ENCODE results near the gene THSD4.
"Not testable (repeated sequence)": the region's sequence is repeated elsewhere in the genome, so short reads cannot be mapped to it uniquely, and the experiment has no call there.

The THSD4 gene

DNA sequence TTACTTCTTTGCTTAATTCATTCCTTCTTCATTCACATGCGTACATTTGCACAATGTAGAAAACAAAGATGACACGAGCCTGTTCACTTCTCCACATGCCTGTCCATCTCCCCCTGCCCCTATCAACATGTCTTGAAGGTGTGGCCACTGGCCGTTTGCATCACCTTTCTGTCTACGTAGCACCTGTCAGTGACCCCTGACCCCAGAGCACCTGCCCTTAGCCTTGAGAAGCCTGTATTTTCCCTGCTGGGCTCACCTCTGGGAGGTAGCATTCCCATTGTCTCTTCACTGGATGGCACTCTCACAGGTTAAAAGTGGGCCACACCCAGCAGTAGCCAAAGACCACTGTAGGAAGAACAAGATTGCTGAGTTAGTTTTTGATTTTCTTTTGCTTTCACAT lies 234.1 kb downstream of the THSD4 start:
- no peak for DNase-seq (ENCODE audit: low read depth in 2 of 2)

DNA sequence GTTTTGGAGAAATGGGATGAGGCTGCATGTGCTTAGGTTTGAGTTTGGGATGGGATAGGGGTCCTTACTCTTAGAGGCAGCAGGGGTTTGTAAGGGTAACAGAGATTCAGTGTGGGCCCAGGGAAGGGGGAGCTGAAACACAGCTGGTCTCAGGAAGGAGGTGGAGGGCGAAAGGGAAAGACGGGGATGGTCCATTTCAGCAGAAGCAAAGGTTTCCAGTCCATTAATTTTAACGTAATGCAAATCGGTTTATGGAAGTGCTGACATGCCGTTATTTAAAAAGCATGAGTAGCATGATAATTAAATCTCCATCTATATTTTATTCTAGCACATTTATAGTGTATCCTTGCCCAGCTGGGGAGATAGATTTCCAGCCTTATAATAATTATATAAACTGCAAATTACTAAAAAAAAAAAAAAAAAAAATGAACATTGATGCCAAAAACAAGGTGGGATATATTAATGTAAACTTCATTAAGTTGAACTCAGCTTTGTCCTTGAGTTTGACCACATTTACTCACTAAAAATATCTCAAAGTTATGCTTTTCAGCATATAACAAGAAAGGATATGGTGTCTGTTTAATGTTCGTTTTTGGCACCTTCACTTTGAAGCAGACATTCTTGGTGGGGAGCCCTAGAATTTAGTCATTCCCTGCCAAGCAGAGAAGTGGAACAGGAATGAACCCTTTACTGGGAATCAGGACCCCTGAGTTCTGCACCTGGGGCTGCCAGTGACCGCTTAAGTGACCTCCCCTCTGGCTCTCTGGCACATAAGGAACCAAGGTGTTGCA lies 234.7 kb downstream of the THSD4 start:
- no peak for DNase-seq (ENCODE audit: low read depth in 2 of 2)

DNA sequence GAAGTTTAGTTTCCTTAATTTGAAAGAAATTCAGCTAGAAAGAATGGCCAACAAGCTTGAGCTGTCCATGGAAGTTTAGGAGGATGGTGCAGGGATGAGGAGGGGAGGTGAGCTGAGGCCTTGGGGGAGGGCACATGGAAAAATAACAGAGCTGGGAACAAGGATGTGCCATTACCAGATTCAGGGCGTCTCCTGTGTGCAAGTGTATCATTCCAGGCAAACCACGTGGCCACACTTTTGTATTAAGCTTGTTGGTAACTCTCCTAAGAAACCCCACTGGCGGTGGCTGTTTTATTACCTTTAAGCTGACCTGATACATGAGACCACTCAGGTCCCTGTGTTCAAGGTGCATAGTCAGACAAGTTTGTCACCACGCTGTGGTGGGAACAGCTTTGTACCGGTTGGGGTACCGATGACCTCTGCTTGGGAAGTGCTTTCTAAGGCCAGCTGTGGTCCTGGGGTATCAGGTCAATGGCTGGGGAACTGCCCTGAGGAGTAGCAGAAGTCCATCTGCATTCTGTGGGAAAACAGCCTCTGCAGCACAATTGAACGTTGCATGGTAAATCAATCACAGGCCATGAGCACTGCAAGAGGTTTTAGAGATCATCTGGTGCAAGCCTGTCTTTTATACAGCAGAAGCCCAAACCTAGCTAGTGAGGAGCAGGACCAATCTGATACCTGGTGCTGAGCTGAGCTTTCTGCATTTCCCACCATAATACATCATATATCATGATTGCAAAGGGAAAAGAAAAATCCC lies 235.5 kb downstream of the THSD4 start:
- no peak for DNase-seq (ENCODE audit: low read depth in 2 of 2)

DNA sequence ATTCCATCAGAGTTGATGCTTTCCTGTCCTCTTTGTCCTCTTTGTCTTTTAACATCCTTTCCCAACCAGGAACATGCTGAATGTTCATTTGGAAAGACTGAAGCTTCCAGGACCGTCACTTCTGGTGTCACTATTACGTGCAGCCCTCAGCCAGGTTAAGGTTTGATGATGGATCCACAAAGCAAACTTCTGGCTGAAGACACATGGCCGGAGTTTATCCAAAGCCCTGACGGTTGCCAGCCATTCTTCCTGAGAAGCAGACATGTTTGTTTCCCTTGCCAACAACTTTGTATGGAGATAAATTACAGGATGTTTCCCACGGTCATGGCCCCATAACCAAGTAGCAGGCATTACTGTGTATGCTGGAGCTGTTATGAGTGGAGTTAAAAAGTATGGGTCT lies 236.9 kb downstream of the THSD4 start:
- no peak for DNase-seq (ENCODE audit: low read depth in 2 of 2)

DNA sequence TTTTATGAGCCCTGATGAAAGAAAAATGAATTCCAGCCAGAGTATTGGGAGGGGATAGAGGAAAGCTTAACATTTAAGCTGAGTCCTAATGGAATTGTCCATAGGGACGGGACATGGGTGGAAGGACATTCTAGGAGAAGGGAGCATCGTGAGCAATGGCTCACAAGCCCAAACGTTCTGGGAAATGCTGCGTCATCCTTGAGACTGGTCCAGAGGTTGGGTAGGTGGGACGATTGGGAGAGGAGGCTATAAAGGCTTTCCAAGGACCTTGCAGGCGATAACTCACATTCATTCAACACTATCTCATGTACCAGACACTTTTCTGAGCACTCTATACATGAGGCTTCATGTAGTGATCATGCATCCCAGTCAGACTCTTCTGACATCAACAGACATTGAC lies 237.5 kb downstream of the THSD4 start:
- DNase-seq (ENCODE audit: low read depth in 2 of 2): no peak

DNA sequence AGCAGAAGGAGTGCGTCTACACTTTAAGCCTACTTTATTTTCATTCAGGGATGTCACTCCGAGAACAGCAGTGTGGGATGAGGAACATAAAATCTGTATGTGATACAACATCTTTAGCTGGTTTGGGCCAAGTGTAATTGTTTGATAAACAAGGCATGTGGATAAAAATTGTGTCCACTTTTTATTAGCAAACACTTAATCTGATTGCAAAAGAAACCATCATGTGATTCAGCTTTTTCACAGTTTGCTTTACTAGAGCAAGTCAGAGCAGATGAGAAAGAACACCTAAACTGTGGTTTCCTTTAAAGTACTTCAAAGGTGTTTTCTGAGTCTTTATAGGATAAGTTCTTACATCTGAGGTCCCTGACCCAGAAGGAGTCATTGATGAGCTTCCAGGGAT lies 237.9 kb downstream of the THSD4 start:
- DNase-seq (ENCODE audit: low read depth in 2 of 2): no peak

DNA sequence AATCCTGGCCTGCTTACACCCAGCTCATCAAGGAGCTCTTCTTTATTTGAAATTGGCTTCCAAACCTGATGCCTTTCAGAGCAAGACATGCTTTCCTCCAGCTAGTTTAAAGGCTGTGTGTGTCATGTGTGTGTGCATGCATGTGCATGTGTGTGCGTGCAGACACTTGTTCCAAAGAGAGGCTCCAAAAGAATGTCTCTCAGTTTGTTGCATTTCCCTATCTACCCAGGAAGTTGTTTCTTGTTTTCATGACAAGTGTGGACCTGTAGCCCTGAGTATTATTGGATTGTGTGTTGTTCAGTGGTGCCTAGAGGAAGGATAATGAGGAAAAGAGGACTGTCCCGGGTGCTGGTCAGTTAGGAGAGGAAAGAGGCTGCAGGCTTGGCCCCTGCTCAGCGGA lies 240.0 kb downstream of the THSD4 start:
- no peak for DNase-seq (ENCODE audit: low read depth in 2 of 2)

DNA sequence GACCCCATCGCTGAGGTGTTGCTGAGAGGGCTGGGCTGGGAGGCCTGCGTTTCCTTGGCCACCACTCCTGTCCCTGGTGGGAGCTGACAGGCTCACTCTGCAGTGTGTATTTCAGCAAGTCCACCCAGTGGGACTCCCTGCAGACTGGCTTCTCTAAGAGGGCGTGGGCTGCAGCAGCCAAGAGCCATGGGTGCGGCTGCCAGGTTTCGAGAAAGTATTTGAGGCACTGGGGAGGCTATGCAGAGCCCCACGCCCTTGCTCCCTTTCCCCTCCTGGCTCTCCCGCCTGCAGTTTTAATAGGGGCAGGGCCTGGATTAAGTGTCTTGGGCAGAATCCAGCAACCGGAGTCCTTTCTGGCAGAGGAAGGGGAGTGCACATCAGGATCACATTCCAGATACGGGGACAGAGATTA lies 242.1 kb downstream of the THSD4 start:
- DNase-seq (ENCODE audit: low read depth in 2 of 2): no peak

DNA sequence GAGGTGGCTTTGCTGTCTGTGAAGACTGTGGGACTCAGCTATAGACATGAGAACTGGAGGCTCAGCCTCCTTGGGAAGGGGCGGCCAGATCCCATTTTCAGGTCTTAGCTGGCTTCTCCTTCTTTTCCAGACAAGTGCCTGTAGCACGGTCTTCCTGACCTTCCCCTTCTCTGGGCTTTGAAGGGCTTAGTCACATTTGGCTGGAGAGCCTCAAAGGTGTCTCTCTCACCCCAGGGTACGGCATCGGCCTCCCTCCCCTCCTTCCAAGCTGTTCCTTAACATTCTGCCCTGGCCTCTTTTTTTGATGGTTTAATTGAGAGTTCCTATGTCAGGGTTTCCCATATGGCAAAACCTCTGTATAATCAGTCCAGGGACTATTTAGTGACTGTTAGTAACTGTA lies 242.7 kb downstream of the THSD4 start:
- DNase-seq (ENCODE audit: low read depth in 2 of 2): no peak

DNA sequence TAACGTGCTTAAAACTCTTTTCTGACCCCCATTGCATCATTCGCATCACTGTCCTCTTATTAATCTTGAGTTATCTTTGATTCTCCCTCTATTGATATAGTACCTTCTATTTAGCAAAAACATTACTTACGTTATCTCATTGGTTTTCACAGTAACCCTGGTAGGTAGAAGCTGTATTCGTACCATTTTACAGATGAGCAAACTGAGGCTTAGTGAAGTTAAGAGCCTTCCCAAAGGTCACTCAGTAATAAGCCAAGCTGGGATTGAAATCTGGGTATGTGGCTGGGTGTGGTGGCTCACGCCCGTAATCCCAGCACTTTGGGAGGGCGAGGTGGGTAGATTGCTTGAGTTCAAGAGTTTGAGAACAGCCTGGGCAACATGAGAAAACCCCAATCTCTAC lies 244.0 kb downstream of the THSD4 start:
- DNase-seq (ENCODE audit: low read depth in 2 of 2): no peak

DNA sequence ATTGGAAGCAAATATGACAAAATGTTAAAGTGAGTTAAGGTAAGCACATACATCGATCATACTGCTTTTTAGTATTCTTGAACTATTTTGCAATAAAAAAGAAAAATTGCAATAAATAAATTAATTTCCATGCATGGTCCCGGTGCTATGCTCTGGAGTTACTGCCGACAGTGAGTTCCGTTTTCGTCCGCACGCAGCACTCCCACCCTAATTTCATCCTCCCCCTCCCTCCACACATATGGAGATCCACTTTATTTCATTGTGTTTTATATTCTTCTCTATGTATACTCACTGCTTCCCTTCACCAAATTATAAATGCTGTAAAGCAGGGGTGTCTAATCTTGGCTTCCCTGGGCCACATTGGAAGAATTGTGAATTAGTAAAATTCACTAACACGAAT lies 247.3 kb downstream of the THSD4 start:
- no peak for DNase-seq (ENCODE audit: low read depth in 2 of 2)

DNA sequence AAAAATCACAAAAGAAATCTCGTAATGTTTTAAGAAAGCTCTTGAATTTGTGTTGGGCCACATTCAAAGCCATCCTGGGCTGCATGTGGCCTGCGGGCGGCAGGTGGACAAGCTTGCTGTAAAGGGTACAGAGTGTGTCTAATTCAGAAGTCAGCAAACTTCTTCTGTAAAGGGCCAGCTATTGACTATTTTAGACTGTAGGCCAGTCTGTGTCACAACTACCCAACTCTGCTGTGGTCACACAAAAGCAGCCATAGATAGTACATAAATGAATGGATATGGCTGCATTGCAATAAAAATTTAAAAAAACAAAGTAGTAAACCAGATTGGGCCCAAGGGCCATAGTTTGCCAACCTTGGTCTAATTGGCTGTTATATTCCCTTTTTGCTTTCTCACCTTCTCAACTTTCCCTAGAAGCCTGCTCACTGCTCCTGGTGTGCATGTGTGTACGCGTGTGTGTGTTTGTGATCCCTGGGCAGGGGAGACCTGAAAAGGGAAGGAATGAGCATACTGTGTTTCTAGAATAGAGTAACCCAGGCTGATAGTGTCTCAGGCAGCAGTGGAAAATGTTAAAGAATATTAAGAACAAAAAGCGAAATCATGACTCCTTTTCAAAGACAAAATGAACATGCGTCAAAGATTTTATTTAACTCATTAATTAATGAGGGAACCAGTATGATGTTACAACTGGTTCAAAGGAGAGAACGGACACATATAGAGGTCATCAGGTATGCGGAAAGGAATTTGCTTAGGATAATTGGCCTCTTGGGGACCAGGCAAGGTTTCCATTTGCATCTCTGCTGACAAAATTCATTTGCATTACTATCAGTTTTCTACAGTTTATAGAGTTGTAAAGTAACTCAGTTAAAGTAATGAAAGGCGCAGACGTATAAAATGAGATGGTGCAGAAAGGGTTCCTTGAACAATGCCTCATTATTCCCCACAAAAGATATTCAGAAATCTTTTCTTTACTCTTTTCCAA lies 248.0 kb downstream of the THSD4 start:
- DNase-seq (ENCODE audit: low read depth in 2 of 2): no peak

DNA sequence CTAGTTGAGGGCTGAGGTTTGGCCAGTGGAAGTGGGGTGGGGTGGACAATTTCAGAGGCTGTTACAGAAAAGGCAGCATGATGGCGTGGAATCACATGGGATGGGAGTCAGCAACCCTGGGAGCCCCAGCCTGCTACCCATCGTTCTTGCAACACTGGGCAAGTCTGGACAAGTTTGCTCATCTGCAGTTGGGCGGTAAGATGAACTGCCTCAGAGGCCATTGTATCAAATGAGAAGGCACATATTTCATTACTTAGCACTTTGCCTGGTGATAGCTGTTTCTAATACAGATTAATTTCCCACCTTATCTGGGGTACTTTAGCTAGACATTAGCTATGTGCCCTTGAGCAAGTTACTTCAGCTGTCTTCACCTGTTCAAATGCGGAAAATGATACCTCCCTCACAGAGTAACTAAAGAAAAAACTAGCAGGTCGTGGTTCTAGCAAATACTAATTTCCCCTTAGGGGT lies 248.9 kb downstream of the THSD4 start:
- DNase-seq (ENCODE audit: low read depth in 2 of 2): no peak

DNA sequence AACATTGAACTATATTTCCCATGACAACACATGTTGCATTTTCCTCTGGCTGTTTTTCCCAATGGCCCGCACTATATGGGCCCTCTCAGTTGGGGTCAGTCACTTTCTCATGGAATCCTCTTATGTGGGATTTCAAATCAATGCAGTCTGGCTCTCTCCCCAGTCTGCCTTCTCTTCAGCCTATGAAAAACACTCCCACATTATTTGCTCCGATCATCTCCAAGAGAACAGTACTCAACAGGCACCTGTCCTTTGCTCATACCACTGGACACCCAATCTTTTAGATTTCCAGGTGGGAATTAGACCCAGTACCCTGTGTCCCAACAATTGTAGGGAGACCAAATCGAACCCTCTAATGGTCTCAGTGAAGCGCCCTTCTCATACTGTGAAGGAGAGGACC lies 251.3 kb downstream of the THSD4 start:
- DNase-seq (ENCODE audit: low read depth in 2 of 2): no peak

DNA sequence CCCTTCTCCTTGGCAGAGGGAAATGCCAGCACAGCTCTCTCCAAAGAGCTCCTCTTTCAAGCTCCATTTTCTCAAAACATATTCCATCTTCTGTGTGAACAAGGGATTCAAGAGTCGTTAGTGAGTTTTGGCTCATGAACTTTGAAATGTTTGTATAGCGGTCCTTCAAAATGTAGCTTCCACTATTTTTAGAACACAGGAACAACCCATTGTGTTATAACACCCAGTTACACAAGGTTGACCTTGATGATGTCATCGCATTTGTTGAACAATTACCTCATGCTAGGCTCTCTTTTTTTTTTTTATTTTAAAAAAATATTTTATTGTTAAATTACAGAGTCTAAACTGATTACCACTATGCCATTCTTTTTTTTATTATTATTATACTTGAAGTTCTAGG lies 251.7 kb downstream of the THSD4 start:
- DNase-seq (ENCODE audit: low read depth in 2 of 2): no peak

DNA sequence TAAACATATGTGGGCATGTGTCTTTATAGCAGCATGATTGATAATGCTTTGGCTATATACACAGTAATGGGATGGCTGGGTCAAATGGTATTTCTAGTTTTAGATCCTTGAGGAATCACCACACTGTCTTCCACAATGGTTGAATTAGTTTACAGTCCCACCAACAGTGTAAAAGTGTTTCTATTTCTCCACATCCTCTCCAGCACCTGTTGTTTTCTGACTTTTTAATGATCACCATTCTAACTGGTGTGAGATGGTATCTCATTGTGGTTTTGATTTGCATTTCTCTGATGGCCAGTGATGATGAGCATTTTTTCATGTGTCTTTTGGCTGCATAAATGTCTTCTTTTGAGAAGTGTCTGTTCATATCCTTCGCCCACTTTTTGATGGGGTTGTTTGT lies 252.5 kb downstream of the THSD4 start:
- not testable (repeated sequence) for DNase-seq (ENCODE audit: low read depth in 2 of 2)

DNA sequence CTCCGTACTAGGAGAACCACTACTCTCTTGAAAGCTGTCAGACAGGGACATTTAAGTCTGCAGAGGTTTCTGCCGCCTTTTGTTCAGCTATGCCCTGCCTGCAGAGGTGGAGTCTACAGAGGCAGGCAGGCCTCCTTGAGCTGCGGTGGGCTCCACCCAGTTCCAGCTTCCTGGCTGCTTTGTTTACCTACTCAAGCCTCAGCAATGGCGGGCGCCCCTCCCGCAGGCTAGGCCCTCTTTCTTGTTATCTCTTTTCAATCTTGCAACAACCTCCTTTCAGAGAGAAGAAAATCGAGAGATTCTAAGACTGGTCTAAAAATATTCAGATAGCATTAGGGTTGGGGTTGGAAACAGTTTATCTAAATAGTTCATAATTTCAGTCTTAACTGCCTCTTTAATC lies 257.5 kb downstream of the THSD4 start:
- not testable (repeated sequence) for DNase-seq (ENCODE audit: low read depth in 2 of 2)

DNA sequence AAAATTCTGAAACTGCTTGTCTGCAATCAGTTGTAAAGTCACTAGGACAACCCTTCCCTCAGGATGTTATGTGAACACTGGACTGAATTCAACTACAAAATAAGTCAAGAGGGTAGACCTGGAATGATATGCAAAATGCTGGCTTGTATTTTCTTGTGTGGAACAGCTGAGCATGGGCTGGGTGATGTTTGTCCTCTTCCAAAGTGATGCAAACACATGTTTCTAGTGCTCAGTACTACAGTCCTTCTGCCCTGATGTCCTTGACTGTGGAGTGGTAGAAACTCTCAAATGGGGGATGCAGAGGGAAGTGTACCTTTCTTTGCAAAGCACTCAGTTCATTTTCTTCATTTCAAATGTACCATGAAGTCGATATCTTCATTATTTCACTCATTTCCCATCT lies 258.6 kb downstream of the THSD4 start:
- no peak for DNase-seq (ENCODE audit: low read depth in 2 of 2)

DNA sequence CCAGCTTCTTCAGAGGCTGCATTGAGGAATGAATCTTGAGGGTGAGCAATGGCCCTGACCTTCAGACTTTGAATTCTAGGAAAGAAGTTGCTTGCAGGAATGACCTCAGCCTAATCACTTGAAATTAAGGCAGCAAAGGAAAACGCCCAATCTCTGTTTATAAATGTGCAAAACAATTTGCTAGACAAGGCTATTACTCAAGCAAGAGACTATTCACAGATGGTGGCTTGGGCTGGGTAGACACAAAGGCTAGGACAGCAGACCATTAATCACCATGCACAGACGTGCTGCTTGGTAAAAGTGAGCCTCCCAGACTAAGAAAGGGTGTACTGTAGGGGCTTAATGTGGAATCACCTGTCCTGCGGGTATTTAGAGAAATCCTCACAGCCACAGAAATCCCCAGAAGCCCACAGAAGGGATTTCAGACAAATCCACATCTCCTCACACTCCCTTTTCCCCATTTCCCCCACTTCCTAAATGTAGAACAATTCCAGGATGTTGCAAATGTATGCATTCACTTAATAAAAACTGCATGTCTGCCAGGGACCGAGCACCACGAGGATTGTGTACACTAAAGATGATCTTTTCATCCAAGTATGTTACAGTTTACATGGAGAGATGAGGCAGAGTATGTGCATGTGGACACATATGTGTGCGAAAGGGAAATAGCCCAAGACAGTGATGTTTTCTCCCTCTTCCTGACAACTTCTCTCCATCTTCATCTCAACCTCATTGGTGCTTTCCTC lies 259.5 kb downstream of the THSD4 start:
- DNase-seq (ENCODE audit: low read depth in 2 of 2): no peak

DNA sequence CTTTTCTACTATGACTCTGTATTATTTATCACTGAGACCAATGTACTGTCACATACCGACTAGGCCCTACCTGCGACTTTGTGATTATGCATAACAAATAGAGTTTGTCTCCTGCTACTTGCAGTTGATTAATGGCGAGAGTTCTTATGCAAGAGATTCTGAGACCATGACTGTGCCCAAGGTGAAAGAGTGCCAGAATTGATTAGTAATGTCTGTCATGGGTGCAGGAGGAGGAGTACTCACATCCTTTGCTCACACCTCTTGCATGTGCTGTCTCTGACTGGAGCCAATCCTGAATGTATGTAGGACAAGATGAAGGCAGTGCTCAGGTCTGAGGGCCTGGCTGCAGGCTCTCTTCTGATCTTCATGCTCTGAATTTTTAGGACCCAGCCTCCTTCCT lies 260.7 kb downstream of the THSD4 start:
- DNase-seq (ENCODE audit: low read depth in 2 of 2): no peak

DNA sequence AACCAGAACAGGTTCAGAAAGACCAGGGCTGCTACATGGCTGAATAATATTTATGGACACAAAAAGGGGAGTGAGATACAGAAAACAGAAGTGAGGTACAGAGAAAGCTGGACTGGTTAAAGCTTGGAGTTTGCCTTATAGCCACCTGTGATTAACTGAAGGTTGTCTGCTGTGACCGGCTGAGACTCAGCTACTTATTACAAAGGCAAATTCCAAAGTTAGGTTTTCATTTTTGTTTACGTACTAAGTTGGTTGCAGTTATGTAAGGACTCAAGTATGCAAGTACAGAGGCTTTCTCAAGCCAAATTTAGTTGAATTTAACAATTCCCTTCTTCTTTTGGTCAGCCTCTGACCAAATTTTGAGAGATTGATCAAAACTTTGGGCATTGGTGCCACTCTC lies 264.6 kb downstream of the THSD4 start:
- DNase-seq (ENCODE audit: low read depth in 2 of 2): no peak
